Measurements from ENCODE around the gene DNAH1.

DNA sequence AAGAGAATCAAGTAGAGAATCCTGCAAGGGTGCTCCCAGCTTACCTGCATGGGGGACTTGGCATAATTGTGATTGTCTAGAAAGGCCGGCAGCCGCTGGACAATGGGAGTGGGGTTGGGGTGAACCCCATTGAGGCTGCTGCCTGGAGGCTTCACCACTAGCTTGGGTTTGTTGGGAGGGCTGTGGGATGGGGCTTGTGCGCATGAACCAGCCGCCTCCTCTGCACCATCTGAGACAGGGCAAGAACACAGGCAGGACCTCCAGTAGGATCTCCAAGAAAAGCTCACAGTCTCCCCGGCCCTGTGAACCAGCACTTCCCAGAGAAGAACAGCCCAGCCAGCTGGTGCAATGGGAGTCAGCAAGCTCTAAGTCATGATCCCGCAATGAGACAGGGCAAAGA is 88.9 kb downstream of the DNAH1 start:
- TF ChIP-seq, protein P1, sequence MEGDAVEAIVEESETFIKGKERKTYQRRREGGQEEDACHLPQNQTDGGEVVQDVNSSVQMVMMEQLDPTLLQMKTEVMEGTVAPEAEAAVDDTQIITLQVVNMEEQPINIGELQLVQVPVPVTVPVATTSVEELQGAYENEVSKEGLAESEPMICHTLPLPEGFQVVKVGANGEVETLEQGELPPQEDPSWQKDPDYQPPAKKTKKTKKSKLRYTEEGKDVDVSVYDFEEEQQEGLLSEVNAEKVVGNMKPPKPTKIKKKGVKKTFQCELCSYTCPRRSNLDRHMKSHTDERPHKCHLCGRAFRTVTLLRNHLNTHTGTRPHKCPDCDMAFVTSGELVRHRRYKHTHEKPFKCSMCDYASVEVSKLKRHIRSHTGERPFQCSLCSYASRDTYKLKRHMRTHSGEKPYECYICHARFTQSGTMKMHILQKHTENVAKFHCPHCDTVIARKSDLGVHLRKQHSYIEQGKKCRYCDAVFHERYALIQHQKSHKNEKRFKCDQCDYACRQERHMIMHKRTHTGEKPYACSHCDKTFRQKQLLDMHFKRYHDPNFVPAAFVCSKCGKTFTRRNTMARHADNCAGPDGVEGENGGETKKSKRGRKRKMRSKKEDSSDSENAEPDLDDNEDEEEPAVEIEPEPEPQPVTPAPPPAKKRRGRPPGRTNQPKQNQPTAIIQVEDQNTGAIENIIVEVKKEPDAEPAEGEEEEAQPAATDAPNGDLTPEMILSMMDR (IDR thresholded peaks at IDR 0.05; ENCODE audit: low read length) = no peak
- no peak for TF ChIP-seq EZH2 (optimal IDR thresholded peaks at IDR 0.05; ENCODE audit: low read depth, low read length)
